ENCODE results near the gene BTNL9. TPM values are rescaled to one million over a fixed set of nuclear protein-coding genes. Genes with fewer than 3 reads are reported as not detected.

Gene BTNL9
- total and polyA plus RNA-seq, 9 of the 15 experiments (the other 6 are each of a cell fraction or from before 2014, with no cell fraction given): 3.7 to 86.7 (median 29.4) TPM

DNA sequence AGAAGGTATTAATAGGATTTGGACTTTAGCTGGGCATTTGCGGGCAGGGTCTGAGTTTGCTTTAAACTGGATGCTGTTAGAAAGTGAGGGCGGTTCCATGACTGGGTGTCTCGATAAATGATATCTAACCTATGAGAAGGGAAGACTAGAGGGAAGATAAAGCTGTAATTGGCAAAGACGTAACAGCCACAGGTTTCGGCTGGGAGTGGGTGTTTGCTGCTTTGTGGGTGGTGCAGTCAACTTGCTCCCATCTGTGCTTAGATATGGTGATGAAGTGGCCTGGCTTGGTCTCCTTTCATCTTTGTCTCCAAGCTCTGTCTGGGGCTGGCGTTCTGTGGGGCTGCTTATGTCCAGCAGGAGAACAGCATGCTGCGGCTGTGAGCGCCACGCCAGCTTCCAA, 67.6 kb downstream of the BTNL9 start (continued):
- 0 out of 2 replicates have a peak, but pooled peaks have one; percentile 0 for TF ChIP-seq MAFF (IDR thresholded peaks at IDR 0.05; ENCODE audit: low read length)
- TF ChIP-seq HOXB6 (CRISPR knock-in tag; IDR thresholded peaks at IDR 0.05; ENCODE audit: borderline replicate concordance): no peak
- no peak for TF ChIP-seq GABPB1 (CRISPR knock-in tag; IDR thresholded peaks at IDR 0.05)
- TF ChIP-seq THAP12 (CRISPR knock-in tag; IDR thresholded peaks at IDR 0.05): no peak
- no peak for TF ChIP-seq EWSR1 (IDR thresholded peaks at IDR 0.05; ENCODE audit: borderline replicate concordance, low read depth, partially characterized antibody)
- TF ChIP-seq FOXO4 (CRISPR knock-in tag; IDR thresholded peaks at IDR 0.05): no peak
- TF ChIP-seq BRD4 (IDR thresholded peaks at IDR 0.05): no peak
- no peak for TF ChIP-seq SREBF1 (IDR thresholded peaks at IDR 0.05; ENCODE audit: borderline replicate concordance, low read depth, low read length)
- no peak for TF ChIP-seq BRCA1 (IDR thresholded peaks at IDR 0.05)
- no peak for TF ChIP-seq BRCA1 (CRISPR knock-in tag; IDR thresholded peaks at IDR 0.05)
- TF ChIP-seq NFATC3 (IDR thresholded peaks at IDR 0.05): no peak
- no peak for TF ChIP-seq SMAD1 (IDR thresholded peaks at IDR 0.05; ENCODE audit: low read depth, low read length, partially characterized antibody)
- TF ChIP-seq ZFP30 (CRISPR knock-in tag; IDR thresholded peaks at IDR 0.05; ENCODE audit: borderline replicate concordance): no peak
- TF ChIP-seq SMC3 (conservative IDR thresholded peaks at IDR 0.05; ENCODE audit: insufficient read depth, low read depth, low read length): no peak
- no peak for TF ChIP-seq POLR3A (IDR thresholded peaks at IDR 0.05; ENCODE audit: borderline replicate concordance, extremely low read depth, insufficient read depth, insufficient read length)
- TF ChIP-seq, protein P1, sequence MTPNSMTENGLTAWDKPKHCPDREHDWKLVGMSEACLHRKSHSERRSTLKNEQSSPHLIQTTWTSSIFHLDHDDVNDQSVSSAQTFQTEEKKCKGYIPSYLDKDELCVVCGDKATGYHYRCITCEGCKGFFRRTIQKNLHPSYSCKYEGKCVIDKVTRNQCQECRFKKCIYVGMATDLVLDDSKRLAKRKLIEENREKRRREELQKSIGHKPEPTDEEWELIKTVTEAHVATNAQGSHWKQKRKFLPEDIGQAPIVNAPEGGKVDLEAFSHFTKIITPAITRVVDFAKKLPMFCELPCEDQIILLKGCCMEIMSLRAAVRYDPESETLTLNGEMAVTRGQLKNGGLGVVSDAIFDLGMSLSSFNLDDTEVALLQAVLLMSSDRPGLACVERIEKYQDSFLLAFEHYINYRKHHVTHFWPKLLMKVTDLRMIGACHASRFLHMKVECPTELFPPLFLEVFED (CRISPR knock-in tag; conservative IDR thresholded peaks at IDR 0.05): no peak
- TF ChIP-seq SIN3A (IDR thresholded peaks at IDR 0.05; ENCODE audit: borderline replicate concordance in 2 of 2, control insufficient read depth in 1 of 2, low read depth in 2 of 2, low read length in 2 of 2): no peak
- no peak for TF ChIP-seq ZNF696 (CRISPR knock-in tag; conservative IDR thresholded peaks at IDR 0.05)
- TF ChIP-seq, protein P2, sequence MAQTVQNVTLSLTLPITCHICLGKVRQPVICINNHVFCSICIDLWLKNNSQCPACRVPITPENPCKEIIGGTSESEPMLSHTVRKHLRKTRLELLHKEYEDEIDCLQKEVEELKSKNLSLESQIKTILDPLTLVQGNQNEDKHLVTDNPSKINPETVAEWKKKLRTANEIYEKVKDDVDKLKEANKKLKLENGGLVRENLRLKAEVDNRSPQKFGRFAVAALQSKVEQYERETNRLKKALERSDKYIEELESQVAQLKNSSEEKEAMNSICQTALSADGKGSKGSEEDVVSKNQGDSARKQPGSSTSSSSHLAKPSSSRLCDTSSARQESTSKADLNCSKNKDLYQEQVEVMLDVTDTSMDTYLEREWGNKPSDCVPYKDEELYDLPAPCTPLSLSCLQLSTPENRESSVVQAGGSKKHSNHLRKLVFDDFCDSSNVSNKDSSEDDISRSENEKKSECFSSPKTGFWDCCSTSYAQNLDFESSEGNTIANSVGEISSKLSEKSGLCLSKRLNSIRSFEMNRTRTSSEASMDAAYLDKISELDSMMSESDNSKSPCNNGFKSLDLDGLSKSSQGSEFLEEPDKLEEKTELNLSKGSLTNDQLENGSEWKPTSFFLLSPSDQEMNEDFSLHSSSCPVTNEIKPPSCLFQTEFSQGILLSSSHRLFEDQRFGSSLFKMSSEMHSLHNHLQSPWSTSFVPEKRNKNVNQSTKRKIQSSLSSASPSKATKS (CRISPR knock-in tag; IDR thresholded peaks at IDR 0.05): no peak
